Panc1 (cell line): ENCODE results near the gene KCNA10. TPM values are rescaled to one million over a fixed set of nuclear protein-coding genes. Genes with fewer than 3 reads are reported as not detected.

ENCODE experiments used
- ATAC-seq: fragments of 200-7000 bp; cut with Tn5 transposase; 2 replicates; pipeline ENCODE4 v1.9.1; 2020; ENCODE audit warnings: mild to moderate bottlenecking, moderate library complexity
- BruUV-seq: library from RNA; stranded (reverse); fragments of 400-500 nt; replicated peaks from 2 replicates; lab custom pipeline; 2021; lab: Mats Ljungman, UMichigan
- CTCF ChIA-PET: fragments of 300-600 bp; sonication (Branson Sonifier 250); formaldehyde crosslinking; loops from one replicate; lab custom pipeline; 2022; ENCODE audit warnings: antibody characterized with exemption; lab: Charles Lee
- POLR2A ChIA-PET: fragments of 300-600 bp; sonication (Branson Sonifier 250); formaldehyde crosslinking; loops from one replicate; lab custom pipeline; 2022; ENCODE audit warnings: antibody characterized with exemption; lab: Charles Lee
- DNase-seq: peaks from one replicate; pipeline ENCODE4 v3.0.0-alpha.2; 2010; ENCODE audit warnings: low read depth, low spot score
- H3K27ac ChIP-seq: 2 replicates; pipeline ENCODE4 v1.5.1; 2011; ENCODE audit warnings: mild to moderate bottlenecking, low read length, inconsistent platforms
- H3K27me3 ChIP-seq: fragments of 200-500 bp; sonication (Bioruptor generic); 2 replicates; pipeline ENCODE4 v1.6.0; 2014; ENCODE audit warnings: low read length, inconsistent platforms; ENCODE audit not compliant: control insufficient read depth, insufficient read depth
- H3K36me3 ChIP-seq: fragments of 200-500 bp; sonication (Bioruptor generic); 2 replicates; pipeline ENCODE4 v1.5.1; 2014; ENCODE audit warnings: inconsistent platforms, mild to moderate bottlenecking, low read length, moderate library complexity; ENCODE audit not compliant: control insufficient read depth, insufficient read depth
- H3K4me1 ChIP-seq: 2 replicates; pipeline ENCODE4 v1.5.1; 2011; ENCODE audit warnings: inconsistent platforms, mild to moderate bottlenecking, low read length, moderate library complexity; ENCODE audit not compliant: control insufficient read depth, insufficient read depth
- H3K4me3 ChIP-seq, 2 experiments: 2 replicates each; pipeline ENCODE4 v1.5.1; 2011 to 2012; ENCODE audit warnings: low read depth in 2 of 2, low read length in 2 of 2, mild to moderate bottlenecking in 2 of 2, inconsistent platforms in 1 of 2, moderate library complexity in 1 of 2
- H3K9me3 ChIP-seq: fragments of 200-500 bp; sonication (Bioruptor generic); 2 replicates; pipeline ENCODE4 v1.5.1; 2014; ENCODE audit warnings: low read depth, mild to moderate bottlenecking, inconsistent platforms, low read length, moderate library complexity; ENCODE audit not compliant: control insufficient read depth, insufficient read depth
- POLR2AphosphoS5 ChIP-seq: IDR thresholded peaks from 2 replicates; pipeline ENCODE4 v1.6.1; 2012; ENCODE audit warnings: mild to moderate bottlenecking, low read depth, low read length, moderate library complexity
- SIN3A ChIP-seq: IDR thresholded peaks from 2 replicates; pipeline ENCODE4 v1.6.1; 2012; ENCODE audit warnings: low read depth, mild to moderate bottlenecking, low read length, moderate library complexity, borderline replicate concordance; ENCODE audit not compliant: insufficient read depth
- TCF7L2 ChIP-seq: IDR thresholded peaks from 2 replicates; pipeline ENCODE4 v1.6.1; 2011; ENCODE audit warnings: mild to moderate bottlenecking, low read depth, low read length, inconsistent platforms
- in situ Hi-C: cut with HindIII; loops from 2 replicates; pipeline ENCODE4 v1.10.0; 2016; ENCODE audit warnings: low sequenced_read_pairs, low pct_unique_long_range_greater_than_20kb
- intact Hi-C: fragments of 100-400 bp; cut with micrococcal nuclease; formaldehyde crosslinking; loops from one replicate; pipeline ENCODE4 v1.10.0; 2022; ENCODE audit not compliant: unreplicated experiment
- total RNA-seq: library from RNA; stranded (reverse); gene quantifications from one replicate; pipeline ENCODE4 v1.2.1, GENCODE V29; 2021; ENCODE audit not compliant: unreplicated experiment
- TF ChIP-seq, protein P1 (sequence below): fragments of 450-650 bp; IDR thresholded peaks from 2 replicates; pipeline ENCODE4 v1.5.1; 2017; ENCODE audit warnings: mild to moderate bottlenecking
- TF ChIP-seq, protein P2 (sequence below), 2 experiments: IDR thresholded peaks; 2 replicates each; pipeline ENCODE4 v1.6.1; 2011 to 2012; ENCODE audit warnings: low read depth in 2 of 2, control low read depth in 1 of 2, low read length in 1 of 2, mild to moderate bottlenecking in 1 of 2, moderate library complexity in 1 of 2; ENCODE audit not compliant: insufficient read depth in 1 of 2

KCNA10 gene
- total RNA-seq, 1 experiment from 2014 or later, result not detected

DNA sequence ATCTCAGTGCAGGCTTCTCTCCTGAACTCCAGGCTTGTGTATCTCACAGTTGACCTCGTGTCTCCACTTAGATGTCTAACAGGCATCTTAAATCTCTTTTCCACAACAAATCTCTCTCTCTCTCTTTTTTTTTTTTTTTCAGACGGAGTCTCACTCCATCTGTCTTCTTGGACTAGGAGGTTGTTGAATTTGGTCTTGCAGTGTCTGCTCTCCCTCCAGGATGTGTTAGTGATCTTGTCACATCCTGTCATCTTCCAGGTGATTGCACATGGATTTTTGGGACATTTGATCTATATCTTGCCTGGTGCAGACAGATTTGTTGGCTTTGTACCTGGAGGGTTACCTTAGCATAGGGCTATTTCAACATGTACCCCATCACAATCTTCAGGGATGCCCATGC is 26.5 kb upstream of the KCNA10 start:
- Histone ChIP-seq H3K4me3 (no peak overlapping the region), H3K9me3 (no peaks in the 10 kb centered on the region), H3K4me1 (no peaks in the 10 kb centered on the region), H3K27me3 (peaks cover 2% of the 10 kb centered on the region; the same call in 1 of the 2 replicates), H3K36me3 (no peaks in the 10 kb centered on the region), H3K27ac (no peak overlapping the region)
- CTCF ChIA-PET, result no interaction called here
- in situ Hi-C loops (no loop called here), intact Hi-C loops (no loop called here)
- DNase-seq, result no peak
- POLR2A ChIA-PET, result interaction anchor here (0.7 kb wide), 1 partner anchor 41 kb away, joined by 4 read pairs; no protein-coding TSS in a partner anchor
- no TSS peak for BruUV-seq
- TF ChIP-seq TCF7L2 (no peak), SIN3A (no peak), POLR2AphosphoS5 (no peak)
- TF ChIP-seq, protein P1, sequence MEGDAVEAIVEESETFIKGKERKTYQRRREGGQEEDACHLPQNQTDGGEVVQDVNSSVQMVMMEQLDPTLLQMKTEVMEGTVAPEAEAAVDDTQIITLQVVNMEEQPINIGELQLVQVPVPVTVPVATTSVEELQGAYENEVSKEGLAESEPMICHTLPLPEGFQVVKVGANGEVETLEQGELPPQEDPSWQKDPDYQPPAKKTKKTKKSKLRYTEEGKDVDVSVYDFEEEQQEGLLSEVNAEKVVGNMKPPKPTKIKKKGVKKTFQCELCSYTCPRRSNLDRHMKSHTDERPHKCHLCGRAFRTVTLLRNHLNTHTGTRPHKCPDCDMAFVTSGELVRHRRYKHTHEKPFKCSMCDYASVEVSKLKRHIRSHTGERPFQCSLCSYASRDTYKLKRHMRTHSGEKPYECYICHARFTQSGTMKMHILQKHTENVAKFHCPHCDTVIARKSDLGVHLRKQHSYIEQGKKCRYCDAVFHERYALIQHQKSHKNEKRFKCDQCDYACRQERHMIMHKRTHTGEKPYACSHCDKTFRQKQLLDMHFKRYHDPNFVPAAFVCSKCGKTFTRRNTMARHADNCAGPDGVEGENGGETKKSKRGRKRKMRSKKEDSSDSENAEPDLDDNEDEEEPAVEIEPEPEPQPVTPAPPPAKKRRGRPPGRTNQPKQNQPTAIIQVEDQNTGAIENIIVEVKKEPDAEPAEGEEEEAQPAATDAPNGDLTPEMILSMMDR, result no peak
- TF ChIP-seq, protein P2, sequence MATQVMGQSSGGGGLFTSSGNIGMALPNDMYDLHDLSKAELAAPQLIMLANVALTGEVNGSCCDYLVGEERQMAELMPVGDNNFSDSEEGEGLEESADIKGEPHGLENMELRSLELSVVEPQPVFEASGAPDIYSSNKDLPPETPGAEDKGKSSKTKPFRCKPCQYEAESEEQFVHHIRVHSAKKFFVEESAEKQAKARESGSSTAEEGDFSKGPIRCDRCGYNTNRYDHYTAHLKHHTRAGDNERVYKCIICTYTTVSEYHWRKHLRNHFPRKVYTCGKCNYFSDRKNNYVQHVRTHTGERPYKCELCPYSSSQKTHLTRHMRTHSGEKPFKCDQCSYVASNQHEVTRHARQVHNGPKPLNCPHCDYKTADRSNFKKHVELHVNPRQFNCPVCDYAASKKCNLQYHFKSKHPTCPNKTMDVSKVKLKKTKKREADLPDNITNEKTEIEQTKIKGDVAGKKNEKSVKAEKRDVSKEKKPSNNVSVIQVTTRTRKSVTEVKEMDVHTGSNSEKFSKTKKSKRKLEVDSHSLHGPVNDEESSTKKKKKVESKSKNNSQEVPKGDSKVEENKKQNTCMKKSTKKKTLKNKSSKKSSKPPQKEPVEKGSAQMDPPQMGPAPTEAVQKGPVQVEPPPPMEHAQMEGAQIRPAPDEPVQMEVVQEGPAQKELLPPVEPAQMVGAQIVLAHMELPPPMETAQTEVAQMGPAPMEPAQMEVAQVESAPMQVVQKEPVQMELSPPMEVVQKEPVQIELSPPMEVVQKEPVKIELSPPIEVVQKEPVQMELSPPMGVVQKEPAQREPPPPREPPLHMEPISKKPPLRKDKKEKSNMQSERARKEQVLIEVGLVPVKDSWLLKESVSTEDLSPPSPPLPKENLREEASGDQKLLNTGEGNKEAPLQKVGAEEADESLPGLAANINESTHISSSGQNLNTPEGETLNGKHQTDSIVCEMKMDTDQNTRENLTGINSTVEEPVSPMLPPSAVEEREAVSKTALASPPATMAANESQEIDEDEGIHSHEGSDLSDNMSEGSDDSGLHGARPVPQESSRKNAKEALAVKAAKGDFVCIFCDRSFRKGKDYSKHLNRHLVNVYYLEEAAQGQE (IDR thresholded peaks at IDR 0.05; ENCODE audit: insufficient read depth in 1 of 2, low read depth in 2 of 2, low read length in 1 of 2), result no peak
- ATAC-seq, result no peak

DNA sequence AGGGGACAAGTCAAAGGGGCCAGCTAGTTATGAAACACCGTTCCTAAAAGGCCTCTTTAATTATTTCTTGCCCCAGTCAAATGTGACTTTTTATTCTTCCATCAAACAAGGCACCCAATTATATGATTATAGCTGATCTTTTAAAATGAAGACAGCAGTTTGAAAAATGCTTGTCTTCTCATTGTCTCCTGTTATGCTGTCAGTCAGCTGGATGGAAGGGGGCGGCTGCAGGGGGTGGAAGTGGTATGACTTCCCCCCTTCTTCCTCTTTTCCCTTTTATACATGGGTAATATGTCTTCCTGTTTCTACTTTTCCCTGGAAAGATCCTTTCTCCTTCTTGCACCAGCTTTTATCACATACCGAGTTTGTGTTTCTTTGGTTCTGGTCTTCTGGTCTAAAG is 25.8 kb upstream of the KCNA10 start:
- POLR2A ChIA-PET, result interaction anchor here (0.7 kb wide), 1 partner anchor 41 kb away, joined by 4 read pairs; no protein-coding TSS in a partner anchor
- Histone ChIP-seq H3K4me1 (no peaks in the 10 kb centered on the region), H3K27me3 (peaks cover 2% of the 10 kb centered on the region; the same call in 1 of the 2 replicates), H3K36me3 (no peaks in the 10 kb centered on the region), H3K27ac (no peak overlapping the region), H3K4me3 (no peak overlapping the region), H3K9me3 (no peaks in the 10 kb centered on the region)
- BruUV-seq, result no TSS peak
- CTCF ChIA-PET, result no interaction called here
- in situ Hi-C loops, result no loop called here
- no peak for ATAC-seq
- DNase-seq, result no peak
- TF ChIP-seq, protein P1, result no peak
- no peak for TF ChIP-seq SIN3A
- intact Hi-C loops, result no loop called here
